Activated CD8-positive, alpha-beta memory T cell treated with anti-CD3 and anti-CD28 coated beads, Interleukin-2, amount 50 U/mL, for 24 hours (primary cell): ENCODE results near the gene CELA3A.
A peak's percentile ranks its signal among the peaks of the same experiment; 100 is the strongest.
"Not testable (repeated sequence)": the region's sequence is repeated elsewhere in the genome, so short reads cannot be mapped to it uniquely, and the experiment has no call there.

Experiments
- DNase-seq: peaks from one replicate; pipeline ENCODE4 v3.0.0-alpha.2; 2020; ENCODE audit errors: extremely low read depth

CELA3A gene

GRCh38 chr1:22001409-22001808 lies at the start of gene CELA3A:
Gene CELA3A (plus strand): TSS chr1:22001657. CDS start chr1:22001675, 18 bp downstream.
- no peak for DNase-seq

- no peak for DNase-seq
Observed at GRCh38 chr1:21952786-21953520, 48.5 kb upstream of the CELA3A start.

- no peak for DNase-seq
Observed at GRCh38 chr1:21955058-21955457, 46.4 kb upstream of the CELA3A start.

- DNase-seq: no peak
Observed at GRCh38 chr1:21955501-21956281, 45.8 kb upstream of the CELA3A start.

GRCh38 chr1:21956720-21957552 lies 44.5 kb upstream of the CELA3A start:
- no peak for DNase-seq

GRCh38 chr1:21961337-21961736 lies 40.1 kb upstream of the CELA3A start:
- no peak for DNase-seq

- no peak for DNase-seq
Observed at GRCh38 chr1:21961799-21962198, 39.7 kb upstream of the CELA3A start.

- DNase-seq: peak; percentile 59
Observed at GRCh38 chr1:21963477-21964217, 37.8 kb upstream of the CELA3A start.

- no peak for DNase-seq
Observed at GRCh38 chr1:21966247-21967000, 35.0 kb upstream of the CELA3A start.

GRCh38 chr1:21967216-21967615 lies 34.2 kb upstream of the CELA3A start:
- not testable (repeated sequence) for DNase-seq

- not testable (repeated sequence) for DNase-seq
Observed at GRCh38 chr1:21969066-21969465, 32.4 kb upstream of the CELA3A start.

- not testable (repeated sequence) for DNase-seq
Observed at GRCh38 chr1:21970523-21970922, 30.9 kb upstream of the CELA3A start.

GRCh38 chr1:21972973-21973441 lies 28.4 kb upstream of the CELA3A start:
- not testable (repeated sequence) for DNase-seq

- DNase-seq: not testable (repeated sequence)
Observed at GRCh38 chr1:21973948-21974347, 27.5 kb upstream of the CELA3A start.

GRCh38 chr1:21974699-21975098 lies 26.8 kb upstream of the CELA3A start:
- DNase-seq: not testable (repeated sequence)

- not testable (repeated sequence) for DNase-seq
Observed at GRCh38 chr1:21975296-21975695, 26.2 kb upstream of the CELA3A start.

- not testable (repeated sequence) for DNase-seq
Observed at GRCh38 chr1:21976703-21977239, 24.7 kb upstream of the CELA3A start, which contains the start of gene CELA3B. Gene CELA3B (plus strand): TSS chr1:21977022. CDS start chr1:21977040, 18 bp downstream.

- not testable (repeated sequence) for DNase-seq
Observed at GRCh38 chr1:21978209-21978608, 23.2 kb upstream of the CELA3A start.

- DNase-seq: not testable (repeated sequence)
Observed at GRCh38 chr1:21980515-21981220, 20.8 kb upstream of the CELA3A start.
